Measurements from ENCODE around the gene SNAPIN. TPM values are rescaled to one million over a fixed set of nuclear protein-coding genes. Genes with fewer than 3 reads are reported as not detected.

Gene SNAPIN
- total and polyA plus RNA-seq, 9 of the 15 experiments (the other 6 are each of a cell fraction or from before 2014, with no cell fraction given), result 11.2 to 43.9 (median 32.3) TPM

DNA sequence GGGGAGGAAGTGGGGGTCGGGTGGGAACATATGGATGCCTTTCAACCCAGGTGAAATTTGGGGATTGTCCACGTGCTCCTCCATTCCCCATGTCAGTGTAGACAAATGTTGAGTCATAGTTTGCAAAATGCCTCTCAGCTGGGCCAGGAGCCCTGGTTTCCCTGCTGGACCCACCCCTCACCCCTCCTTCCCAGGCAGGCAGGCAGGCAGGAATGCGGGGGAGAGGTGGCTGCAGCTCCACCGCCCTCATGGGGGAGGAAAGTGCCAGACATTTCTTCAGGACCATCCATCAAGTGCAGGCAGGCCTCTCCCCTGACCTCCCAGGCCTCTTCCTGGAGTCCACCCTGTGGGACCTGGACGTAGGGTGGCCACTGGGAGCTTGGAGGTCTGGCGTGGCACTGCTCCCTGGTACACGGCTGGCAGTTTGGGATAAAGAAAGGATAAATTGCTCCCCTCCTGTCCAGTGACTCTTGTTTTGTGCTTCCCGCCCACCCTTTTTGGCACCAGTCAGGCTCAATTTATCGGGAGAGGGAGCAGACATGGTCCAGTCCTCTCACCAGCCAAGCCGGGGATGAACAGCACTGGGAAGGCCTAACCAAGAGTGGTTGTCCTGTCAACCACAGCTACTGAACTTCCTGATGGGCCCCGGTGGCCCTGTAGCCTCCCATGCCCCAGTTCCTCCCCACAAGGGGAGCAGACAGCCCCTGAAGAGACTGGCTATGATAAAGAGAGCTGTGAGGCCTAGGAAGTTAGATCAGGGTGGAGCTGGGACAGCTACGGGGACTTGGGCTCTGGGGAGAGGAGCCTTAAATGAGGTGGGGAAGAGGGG is 38.9 kb downstream of the SNAPIN start (continued):
- TF ChIP-seq, protein P1, sequence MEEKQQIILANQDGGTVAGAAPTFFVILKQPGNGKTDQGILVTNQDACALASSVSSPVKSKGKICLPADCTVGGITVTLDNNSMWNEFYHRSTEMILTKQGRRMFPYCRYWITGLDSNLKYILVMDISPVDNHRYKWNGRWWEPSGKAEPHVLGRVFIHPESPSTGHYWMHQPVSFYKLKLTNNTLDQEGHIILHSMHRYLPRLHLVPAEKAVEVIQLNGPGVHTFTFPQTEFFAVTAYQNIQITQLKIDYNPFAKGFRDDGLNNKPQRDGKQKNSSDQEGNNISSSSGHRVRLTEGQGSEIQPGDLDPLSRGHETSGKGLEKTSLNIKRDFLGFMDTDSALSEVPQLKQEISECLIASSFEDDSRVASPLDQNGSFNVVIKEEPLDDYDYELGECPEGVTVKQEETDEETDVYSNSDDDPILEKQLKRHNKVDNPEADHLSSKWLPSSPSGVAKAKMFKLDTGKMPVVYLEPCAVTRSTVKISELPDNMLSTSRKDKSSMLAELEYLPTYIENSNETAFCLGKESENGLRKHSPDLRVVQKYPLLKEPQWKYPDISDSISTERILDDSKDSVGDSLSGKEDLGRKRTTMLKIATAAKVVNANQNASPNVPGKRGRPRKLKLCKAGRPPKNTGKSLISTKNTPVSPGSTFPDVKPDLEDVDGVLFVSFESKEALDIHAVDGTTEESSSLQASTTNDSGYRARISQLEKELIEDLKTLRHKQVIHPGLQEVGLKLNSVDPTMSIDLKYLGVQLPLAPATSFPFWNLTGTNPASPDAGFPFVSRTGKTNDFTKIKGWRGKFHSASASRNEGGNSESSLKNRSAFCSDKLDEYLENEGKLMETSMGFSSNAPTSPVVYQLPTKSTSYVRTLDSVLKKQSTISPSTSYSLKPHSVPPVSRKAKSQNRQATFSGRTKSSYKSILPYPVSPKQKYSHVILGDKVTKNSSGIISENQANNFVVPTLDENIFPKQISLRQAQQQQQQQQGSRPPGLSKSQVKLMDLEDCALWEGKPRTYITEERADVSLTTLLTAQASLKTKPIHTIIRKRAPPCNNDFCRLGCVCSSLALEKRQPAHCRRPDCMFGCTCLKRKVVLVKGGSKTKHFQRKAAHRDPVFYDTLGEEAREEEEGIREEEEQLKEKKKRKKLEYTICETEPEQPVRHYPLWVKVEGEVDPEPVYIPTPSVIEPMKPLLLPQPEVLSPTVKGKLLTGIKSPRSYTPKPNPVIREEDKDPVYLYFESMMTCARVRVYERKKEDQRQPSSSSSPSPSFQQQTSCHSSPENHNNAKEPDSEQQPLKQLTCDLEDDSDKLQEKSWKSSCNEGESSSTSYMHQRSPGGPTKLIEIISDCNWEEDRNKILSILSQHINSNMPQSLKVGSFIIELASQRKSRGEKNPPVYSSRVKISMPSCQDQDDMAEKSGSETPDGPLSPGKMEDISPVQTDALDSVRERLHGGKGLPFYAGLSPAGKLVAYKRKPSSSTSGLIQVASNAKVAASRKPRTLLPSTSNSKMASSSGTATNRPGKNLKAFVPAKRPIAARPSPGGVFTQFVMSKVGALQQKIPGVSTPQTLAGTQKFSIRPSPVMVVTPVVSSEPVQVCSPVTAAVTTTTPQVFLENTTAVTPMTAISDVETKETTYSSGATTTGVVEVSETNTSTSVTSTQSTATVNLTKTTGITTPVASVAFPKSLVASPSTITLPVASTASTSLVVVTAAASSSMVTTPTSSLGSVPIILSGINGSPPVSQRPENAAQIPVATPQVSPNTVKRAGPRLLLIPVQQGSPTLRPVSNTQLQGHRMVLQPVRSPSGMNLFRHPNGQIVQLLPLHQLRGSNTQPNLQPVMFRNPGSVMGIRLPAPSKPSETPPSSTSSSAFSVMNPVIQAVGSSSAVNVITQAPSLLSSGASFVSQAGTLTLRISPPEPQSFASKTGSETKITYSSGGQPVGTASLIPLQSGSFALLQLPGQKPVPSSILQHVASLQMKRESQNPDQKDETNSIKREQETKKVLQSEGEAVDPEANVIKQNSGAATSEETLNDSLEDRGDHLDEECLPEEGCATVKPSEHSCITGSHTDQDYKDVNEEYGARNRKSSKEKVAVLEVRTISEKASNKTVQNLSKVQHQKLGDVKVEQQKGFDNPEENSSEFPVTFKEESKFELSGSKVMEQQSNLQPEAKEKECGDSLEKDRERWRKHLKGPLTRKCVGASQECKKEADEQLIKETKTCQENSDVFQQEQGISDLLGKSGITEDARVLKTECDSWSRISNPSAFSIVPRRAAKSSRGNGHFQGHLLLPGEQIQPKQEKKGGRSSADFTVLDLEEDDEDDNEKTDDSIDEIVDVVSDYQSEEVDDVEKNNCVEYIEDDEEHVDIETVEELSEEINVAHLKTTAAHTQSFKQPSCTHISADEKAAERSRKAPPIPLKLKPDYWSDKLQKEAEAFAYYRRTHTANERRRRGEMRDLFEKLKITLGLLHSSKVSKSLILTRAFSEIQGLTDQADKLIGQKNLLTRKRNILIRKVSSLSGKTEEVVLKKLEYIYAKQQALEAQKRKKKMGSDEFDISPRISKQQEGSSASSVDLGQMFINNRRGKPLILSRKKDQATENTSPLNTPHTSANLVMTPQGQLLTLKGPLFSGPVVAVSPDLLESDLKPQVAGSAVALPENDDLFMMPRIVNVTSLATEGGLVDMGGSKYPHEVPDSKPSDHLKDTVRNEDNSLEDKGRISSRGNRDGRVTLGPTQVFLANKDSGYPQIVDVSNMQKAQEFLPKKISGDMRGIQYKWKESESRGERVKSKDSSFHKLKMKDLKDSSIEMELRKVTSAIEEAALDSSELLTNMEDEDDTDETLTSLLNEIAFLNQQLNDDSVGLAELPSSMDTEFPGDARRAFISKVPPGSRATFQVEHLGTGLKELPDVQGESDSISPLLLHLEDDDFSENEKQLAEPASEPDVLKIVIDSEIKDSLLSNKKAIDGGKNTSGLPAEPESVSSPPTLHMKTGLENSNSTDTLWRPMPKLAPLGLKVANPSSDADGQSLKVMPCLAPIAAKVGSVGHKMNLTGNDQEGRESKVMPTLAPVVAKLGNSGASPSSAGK (IDR thresholded peaks at IDR 0.05), result peak; percentile 69
- TF ChIP-seq EP300 (IDR thresholded peaks at IDR 0.05; ENCODE audit: low read length), result peak; percentile 48; the same call in 1 of the 2 replicates
- TF ChIP-seq ZNF589 (CRISPR knock-in tag; IDR thresholded peaks at IDR 0.05; ENCODE audit: low read depth), result peak; percentile 91
- no peak; the same call in 1 of the 2 replicates for TF ChIP-seq TAF7 (tag; IDR thresholded peaks at IDR 0.05)
- TF ChIP-seq HDAC3 (IDR thresholded peaks at IDR 0.05; ENCODE audit: borderline replicate concordance, partially characterized antibody), result peak; percentile 68
- TF ChIP-seq PTTG1 (tag; IDR thresholded peaks at IDR 0.05; ENCODE audit: low read depth), result no peak
- TF ChIP-seq ZNF695 (CRISPR knock-in tag; IDR thresholded peaks at IDR 0.05), result no peak
- TF ChIP-seq ZNF444 (CRISPR knock-in tag; IDR thresholded peaks at IDR 0.05), result peak; percentile 76
- TF ChIP-seq DMBX1 (CRISPR knock-in tag; IDR thresholded peaks at IDR 0.05; ENCODE audit: borderline replicate concordance), result no peak
- TF ChIP-seq, protein P2, sequence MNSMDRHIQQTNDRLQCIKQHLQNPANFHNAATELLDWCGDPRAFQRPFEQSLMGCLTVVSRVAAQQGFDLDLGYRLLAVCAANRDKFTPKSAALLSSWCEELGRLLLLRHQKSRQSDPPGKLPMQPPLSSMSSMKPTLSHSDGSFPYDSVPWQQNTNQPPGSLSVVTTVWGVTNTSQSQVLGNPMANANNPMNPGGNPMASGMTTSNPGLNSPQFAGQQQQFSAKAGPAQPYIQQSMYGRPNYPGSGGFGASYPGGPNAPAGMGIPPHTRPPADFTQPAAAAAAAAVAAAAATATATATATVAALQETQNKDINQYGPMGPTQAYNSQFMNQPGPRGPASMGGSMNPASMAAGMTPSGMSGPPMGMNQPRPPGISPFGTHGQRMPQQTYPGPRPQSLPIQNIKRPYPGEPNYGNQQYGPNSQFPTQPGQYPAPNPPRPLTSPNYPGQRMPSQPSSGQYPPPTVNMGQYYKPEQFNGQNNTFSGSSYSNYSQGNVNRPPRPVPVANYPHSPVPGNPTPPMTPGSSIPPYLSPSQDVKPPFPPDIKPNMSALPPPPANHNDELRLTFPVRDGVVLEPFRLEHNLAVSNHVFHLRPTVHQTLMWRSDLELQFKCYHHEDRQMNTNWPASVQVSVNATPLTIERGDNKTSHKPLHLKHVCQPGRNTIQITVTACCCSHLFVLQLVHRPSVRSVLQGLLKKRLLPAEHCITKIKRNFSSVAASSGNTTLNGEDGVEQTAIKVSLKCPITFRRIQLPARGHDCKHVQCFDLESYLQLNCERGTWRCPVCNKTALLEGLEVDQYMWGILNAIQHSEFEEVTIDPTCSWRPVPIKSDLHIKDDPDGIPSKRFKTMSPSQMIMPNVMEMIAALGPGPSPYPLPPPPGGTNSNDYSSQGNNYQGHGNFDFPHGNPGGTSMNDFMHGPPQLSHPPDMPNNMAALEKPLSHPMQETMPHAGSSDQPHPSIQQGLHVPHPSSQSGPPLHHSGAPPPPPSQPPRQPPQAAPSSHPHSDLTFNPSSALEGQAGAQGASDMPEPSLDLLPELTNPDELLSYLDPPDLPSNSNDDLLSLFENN (IDR thresholded peaks at IDR 0.05; ENCODE audit: low read depth in 2 of 2, low read length in 2 of 2), result 0 out of 4 replicates have a peak, but pooled peaks of 1 of the 2 experiments have one; percentile 20
- TF ChIP-seq ZFP36 (IDR thresholded peaks at IDR 0.05; ENCODE audit: low read depth, low read length, partially characterized antibody), result peak; percentile 37
- TF ChIP-seq SMARCC2 (IDR thresholded peaks at IDR 0.05; ENCODE audit: low read depth), result no peak

All from K562 (cell line).